Mesodermal cell (in vitro differentiated cells): ENCODE data around the gene ZGPAT.
A peak's percentile ranks its signal among the peaks of the same experiment; 100 is the strongest.

ENCODE experiments used
- H3K27ac ChIP-seq: 2 replicates; pipeline ENCODE4 v1.7.0; 2013; ENCODE audit warnings: mild to moderate bottlenecking, low read depth, low read length, moderate library complexity; ENCODE audit not compliant: severe bottlenecking
- H3K36me3 ChIP-seq: 2 replicates; pipeline ENCODE4 v1.7.1; 2013; ENCODE audit warnings: mild to moderate bottlenecking, low read length, moderate library complexity; ENCODE audit not compliant: control insufficient read depth, insufficient read depth
- H3K4me1 ChIP-seq: one replicate; pipeline ENCODE4 v1.7.1; 2013; ENCODE audit warnings: mild to moderate bottlenecking, low read length; ENCODE audit not compliant: insufficient read depth, control insufficient read depth, poor library complexity, severe bottlenecking
- H3K4me3 ChIP-seq: 2 replicates; pipeline ENCODE4 v1.7.0; 2013; ENCODE audit warnings: low read length, control low read depth, mild to moderate bottlenecking; ENCODE audit not compliant: insufficient read depth, poor library complexity, severe bottlenecking; ENCODE audit errors: extremely low read depth
- H3K9me3 ChIP-seq: 2 replicates; pipeline ENCODE4 v1.7.1; 2013; ENCODE audit warnings: mild to moderate bottlenecking, low read length, moderate library complexity; ENCODE audit not compliant: control insufficient read depth
- WGBS, 2 experiments: methylation state at CpG; one replicate each; pipeline ENCODE4 v1.1.5; 2013; ENCODE audit warnings: missing lambda C conversion rate in 2 of 2; ENCODE audit not compliant: insufficient coverage in 2 of 2; 5-methylcytosine and 5-hydroxymethylcytosine counted together

Gene ZGPAT

GRCh38 chr20:63700199-63701050, 7.4 kb upstream of the ZGPAT start:
- no peaks in the 10 kb centered on the region for H3K9me3 ChIP-seq
- H3K27ac ChIP-seq = peak overlapping the region; percentile 62
- H3K4me1 ChIP-seq = peaks cover 28% of the 10 kb centered on the region
- peaks cover 26% of the 10 kb centered on the region for H3K36me3 ChIP-seq
- WGBS, 2 experiments = 95 to 97% methylated on average over 31 to 34 of the region's 43 CpGs
- H3K4me3 ChIP-seq = no peak overlapping the region

- H3K27ac ChIP-seq = no peak overlapping the region
- H3K9me3 ChIP-seq = no peaks in the 10 kb centered on the region
- 90 to 100% methylated on average over 2 to 4 of the region's 5 CpGs for WGBS, 2 experiments
- peaks cover 31% of the 10 kb centered on the region for H3K36me3 ChIP-seq
- no peak overlapping the region for H3K4me3 ChIP-seq
- peaks cover 28% of the 10 kb centered on the region for H3K4me1 ChIP-seq
Measured at GRCh38 chr20:63701051-63701328, 6.8 kb upstream of the ZGPAT start.

- Histone ChIP-seq H3K9me3 (no peaks in the 10 kb centered on the region), H3K27ac (no peak overlapping the region), H3K36me3 (peaks cover 36% of the 10 kb centered on the region), H3K4me3 (no peak overlapping the region), H3K4me1 (peaks cover 31% of the 10 kb centered on the region)
- 92% methylated on average over 10 to 12 of the region's 14 CpGs for WGBS, 2 experiments
Measured at GRCh38 chr20:63701329-63702035, 6.4 kb upstream of the ZGPAT start.

GRCh38 chr20:63702036-63702665, 5.7 kb upstream of the ZGPAT start:
- H3K9me3 ChIP-seq = no peaks in the 10 kb centered on the region
- 92 to 94% methylated on average over 16 of the region's 16 CpGs for WGBS, 2 experiments
- no peak overlapping the region for H3K4me3 ChIP-seq
- H3K27ac ChIP-seq = no peak overlapping the region
- peaks cover 39% of the 10 kb centered on the region for H3K36me3 ChIP-seq
- peaks cover 29% of the 10 kb centered on the region for H3K4me1 ChIP-seq

GRCh38 chr20:63702751-63703470, 4.9 kb upstream of the ZGPAT start:
- Histone ChIP-seq H3K27ac (no peak overlapping the region), H3K4me1 (peaks cover 26% of the 10 kb centered on the region), H3K36me3 (peaks cover 39% of the 10 kb centered on the region), H3K4me3 (no peak overlapping the region), H3K9me3 (no peaks in the 10 kb centered on the region)
- 83 to 91% methylated on average over 12 of the region's 13 CpGs for WGBS, 2 experiments

GRCh38 chr20:63703471-63703975, 4.3 kb upstream of the ZGPAT start:
- WGBS, 2 experiments = 90 to 96% methylated on average over 8 to 14 of the region's 15 CpGs
- H3K9me3 ChIP-seq = no peaks in the 10 kb centered on the region
- H3K27ac ChIP-seq = no peak overlapping the region
- peaks cover 39% of the 10 kb centered on the region for H3K36me3 ChIP-seq
- H3K4me3 ChIP-seq = no peak overlapping the region
- peaks cover 20% of the 10 kb centered on the region for H3K4me1 ChIP-seq

- H3K36me3 ChIP-seq = peaks cover 44% of the 10 kb centered on the region
- 94 to 98% methylated on average over 9 to 11 of the region's 11 CpGs for WGBS, 2 experiments
- no peak overlapping the region for H3K4me3 ChIP-seq
- peaks cover 13% of the 10 kb centered on the region for H3K4me1 ChIP-seq
- no peak overlapping the region for H3K27ac ChIP-seq
- no peaks in the 10 kb centered on the region for H3K9me3 ChIP-seq
Measured at GRCh38 chr20:63703976-63704748, 3.7 kb upstream of the ZGPAT start.

GRCh38 chr20:63704749-63705117, 3.1 kb upstream of the ZGPAT start:
- Histone ChIP-seq H3K4me3 (no peak overlapping the region), H3K36me3 (peaks cover 48% of the 10 kb centered on the region), H3K27ac (no peak overlapping the region), H3K4me1 (peaks cover 8% of the 10 kb centered on the region), H3K9me3 (no peaks in the 10 kb centered on the region)
- 86 to 95% methylated on average over 5 to 6 of the region's 6 CpGs for WGBS, 2 experiments

GRCh38 chr20:63705232-63706026, 2.4 kb upstream of the ZGPAT start:
- Histone ChIP-seq H3K36me3 (peaks cover 50% of the 10 kb centered on the region), H3K9me3 (no peaks in the 10 kb centered on the region), H3K4me1 (peaks cover 5% of the 10 kb centered on the region), H3K27ac (no peak overlapping the region), H3K4me3 (no peak overlapping the region)
- WGBS, 2 experiments = 89 to 99% methylated on average over 7 to 8 of the region's 8 CpGs
